Thoracic aorta (tissue), 2 donors: Measurements from ENCODE around the gene URB2. TPM values are rescaled to one million over a fixed set of nuclear protein-coding genes. Genes with fewer than 3 reads are reported as not detected.

ENCODE experiments used
- ATAC-seq: fragments of 150-250 bp; one replicate; pipeline ENCODE4 v1.8.0; 2017; ENCODE audit warnings: low read depth; ENCODE audit not compliant: insufficient number of reproducible peaks, low FRiP score
- DNase-seq: peaks from one replicate; pipeline ENCODE4 v3.0.0-alpha.2; 2020; ENCODE audit warnings: low spot score
- H3K27ac ChIP-seq, 2 donors: fragments of 200-600 bp; sonication (generic); 1 replicate in 1 of 2; 2 replicates in 1 of 2; pipeline ENCODE4 v1.5.1; 2016; ENCODE audit warnings: mild to moderate bottlenecking in 2 of 2, moderate library complexity in 2 of 2
- H3K27me3 ChIP-seq: fragments of 200-600 bp; sonication (generic); replicated peaks from 2 replicates; pipeline ENCODE4 v1.6.0; 2016; ENCODE audit warnings: mild to moderate bottlenecking; ENCODE audit not compliant: insufficient read depth
- H3K36me3 ChIP-seq: fragments of 200-600 bp; sonication (generic); one replicate; pipeline ENCODE4 v1.5.1; 2016
- H3K4me1 ChIP-seq, 2 donors: fragments of 200-600 bp; sonication (generic); 1 replicate in 1 of 2; 2 replicates in 1 of 2; pipeline versions ENCODE4 v1.5.1 to v1.6.0; 2016; ENCODE audit warnings: low read depth in 2 of 2, mild to moderate bottlenecking in 1 of 2; ENCODE audit not compliant: control insufficient read depth in 1 of 2
- H3K4me3 ChIP-seq: fragments of 200-600 bp; sonication (generic); 2 replicates; pipeline ENCODE4 v1.5.1; 2016; ENCODE audit warnings: mild to moderate bottlenecking
- H3K9me3 ChIP-seq: fragments of 200-600 bp; sonication (generic); 2 replicates; pipeline ENCODE4 v1.5.1; 2016
- CTCF ChIP-seq: fragments of 200-600 bp; sonication (generic); IDR thresholded peaks from one replicate; pipeline ENCODE4 v1.5.1; 2019; ENCODE audit warnings: antibody characterized with exemption
- total RNA-seq, 2 donors: library from RNA; depleted of rRNA; stranded (reverse); fragments of >200 nt; gene quantifications; one replicate each; pipeline versions ENCODE4 v1.1.0 to v1.2.3, GENCODE V29; 2016

URB2 gene
- total RNA-seq, 2 donors from 2014 or later = 8.5 to 26.9 TPM

- Histone ChIP-seq H3K9me3 (peaks cover 18% of the 10 kb centered on the region), H3K4me3 (no peak overlapping the region), H3K27me3 (no peaks in the 10 kb centered on the region), H3K4me1 (no peaks in the 10 kb centered on the region), H3K27ac (no peak overlapping the region), H3K36me3 (no peaks in the 10 kb centered on the region)
- no peak for TF ChIP-seq CTCF
- ATAC-seq (no peak), DNase-seq (no peak)
Measured at GRCh38 chr1:229689273-229689672, 63.2 kb downstream of the URB2 start.

DNA sequence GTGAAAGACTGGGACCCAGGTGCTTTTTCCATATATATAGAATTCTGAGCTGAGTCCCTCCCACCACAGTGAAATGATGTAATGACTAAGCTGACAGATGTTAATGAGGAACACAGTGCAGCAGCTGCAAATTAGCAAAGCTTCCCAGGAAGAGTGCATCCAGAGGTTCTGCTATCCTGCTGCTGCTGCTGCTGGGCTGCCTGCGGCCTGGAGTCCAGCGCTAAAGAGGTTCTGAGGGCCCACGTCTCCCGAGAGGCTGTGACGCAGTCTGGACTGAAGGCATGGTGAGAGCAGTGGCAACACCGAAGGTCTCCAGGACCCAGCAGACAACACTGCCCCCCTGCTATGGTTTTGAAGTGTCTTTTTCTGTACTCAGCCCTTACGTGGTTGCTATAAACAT lies 63.9 kb downstream of the URB2 start:
- no peak for TF ChIP-seq CTCF
- H3K9me3 ChIP-seq = peaks cover 12% of the 10 kb centered on the region
- no peaks in the 10 kb centered on the region for H3K4me1 ChIP-seq
- DNase-seq (no peak), ATAC-seq (no peak)
- H3K27me3 ChIP-seq = no peaks in the 10 kb centered on the region
- no peak overlapping the region for H3K27ac ChIP-seq
- H3K36me3 ChIP-seq = no peaks in the 10 kb centered on the region
- no peak overlapping the region for H3K4me3 ChIP-seq

- DNase-seq = no peak
- no peaks in the 10 kb centered on the region for H3K4me1 ChIP-seq
- peaks cover 5% of the 10 kb centered on the region for H3K9me3 ChIP-seq
- TF ChIP-seq CTCF = no peak
- H3K27me3 ChIP-seq = no peaks in the 10 kb centered on the region
- no peak overlapping the region for H3K27ac ChIP-seq
- no peak overlapping the region for H3K4me3 ChIP-seq
- no peaks in the 10 kb centered on the region for H3K36me3 ChIP-seq
- ATAC-seq = no peak
Measured at GRCh38 chr1:229690662-229691061, 64.6 kb downstream of the URB2 start.

DNA sequence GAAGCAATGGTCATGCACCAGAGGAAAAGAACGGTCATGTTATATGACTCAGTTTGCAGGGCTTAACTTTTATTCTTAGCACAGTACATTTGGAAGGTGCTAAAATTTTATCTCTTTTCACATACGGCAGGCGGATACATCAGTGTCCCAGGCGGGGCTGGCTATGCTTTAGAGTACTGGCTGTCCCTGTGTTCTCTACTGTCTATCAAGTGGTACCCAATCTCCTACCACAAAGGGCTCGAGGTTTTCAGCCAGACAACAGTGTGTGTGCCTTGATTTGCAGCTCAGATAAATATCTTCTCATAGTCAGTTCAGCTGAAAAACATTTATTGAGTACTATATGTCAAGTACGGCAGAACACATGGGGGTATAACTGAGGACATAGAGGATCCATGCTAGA lies 65.3 kb downstream of the URB2 start:
- Histone ChIP-seq H3K36me3 (no peaks in the 10 kb centered on the region), H3K4me3 (no peak overlapping the region), H3K4me1 (no peaks in the 10 kb centered on the region), H3K27me3 (no peaks in the 10 kb centered on the region), H3K9me3 (no peaks in the 10 kb centered on the region), H3K27ac (no peak overlapping the region)
- DNase-seq (no peak), ATAC-seq (no peak)
- TF ChIP-seq CTCF = no peak

DNA sequence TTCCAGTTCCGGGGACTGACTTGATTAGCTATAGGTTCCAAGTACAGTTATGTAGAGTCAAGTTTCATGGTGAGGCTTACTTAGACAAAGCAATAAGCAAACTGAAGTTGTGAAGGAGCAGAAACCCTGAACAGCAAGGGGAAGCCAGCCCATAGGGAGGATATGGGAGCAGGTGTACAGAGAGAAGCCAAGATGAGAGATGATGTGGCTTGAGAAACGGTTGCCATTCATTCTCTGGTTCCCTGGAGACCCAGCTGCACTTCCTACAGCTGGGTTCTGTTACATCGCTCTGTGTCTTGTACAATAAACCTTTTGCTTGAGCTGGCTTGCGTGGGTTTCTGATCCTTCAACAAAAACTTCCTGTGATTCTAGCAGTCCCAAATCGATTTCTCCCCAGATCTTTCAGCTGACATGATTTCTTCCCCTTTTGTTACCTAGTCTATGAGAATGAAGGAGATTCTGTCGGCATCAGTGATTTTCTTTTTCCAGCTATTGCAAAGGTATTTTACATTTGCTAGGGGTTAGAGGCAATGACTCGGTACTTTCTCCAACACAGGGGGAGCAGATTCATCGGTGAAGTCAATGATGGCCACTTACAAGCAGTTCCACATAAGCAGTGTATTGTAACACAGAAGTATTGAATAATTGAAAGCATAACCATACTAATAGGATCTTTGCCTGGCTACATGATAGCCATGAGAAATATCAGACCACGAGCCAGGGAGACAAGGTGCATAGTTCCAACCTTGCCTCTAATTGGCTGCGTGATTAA lies 67.3 kb downstream of the URB2 start:
- H3K36me3 ChIP-seq = no peaks in the 10 kb centered on the region
- H3K27ac ChIP-seq = no peak overlapping the region
- H3K4me3 ChIP-seq = no peak overlapping the region
- ATAC-seq = no peak
- no peak for DNase-seq
- H3K9me3 ChIP-seq = no peaks in the 10 kb centered on the region
- no peak for TF ChIP-seq CTCF
- no peaks in the 10 kb centered on the region for H3K27me3 ChIP-seq
- H3K4me1 ChIP-seq = no peaks in the 10 kb centered on the region
